ENCODE results near the gene TIAM2.
"Not testable (repeated sequence)": the region's sequence is repeated elsewhere in the genome, so short reads cannot be mapped to it uniquely, and the experiment has no call there.

TIAM2 gene

GRCh38 chr6:154995254-154996015, at the start of gene TIAM2:
Gene TIAM2 (plus strand): TSS chr6:154995315. CDS start chr6:155129224, 133,909 bp downstream.
- DNase-seq (ENCODE audit: low read depth in 4 of 4, low spot score in 1 of 4) = peak in 3 of 4 experiments; percentile 5 to 27 (median 6)

- DNase-seq (ENCODE audit: low read depth in 4 of 4, low spot score in 1 of 4) = no peak
Measured at GRCh38 chr6:154950979-154951344, 44.2 kb upstream of the TIAM2 start.

GRCh38 chr6:154951345-154952200, 43.5 kb upstream of the TIAM2 start:
- no peak for DNase-seq (ENCODE audit: low read depth in 4 of 4, low spot score in 1 of 4)

- DNase-seq (ENCODE audit: low read depth in 4 of 4, low spot score in 1 of 4) = no peak
Measured at GRCh38 chr6:154953644-154954043, 41.5 kb upstream of the TIAM2 start.

- DNase-seq (ENCODE audit: low read depth in 4 of 4, low spot score in 1 of 4) = no peak
Measured at GRCh38 chr6:154954347-154954746, 40.8 kb upstream of the TIAM2 start.

GRCh38 chr6:154956771-154957522, 38.2 kb upstream of the TIAM2 start:
- no peak for DNase-seq (ENCODE audit: low read depth in 4 of 4, low spot score in 1 of 4)

GRCh38 chr6:154958469-154958868, 36.6 kb upstream of the TIAM2 start:
- DNase-seq (ENCODE audit: low read depth in 4 of 4, low spot score in 1 of 4) = no peak

GRCh38 chr6:154960299-154960843, 34.7 kb upstream of the TIAM2 start:
- no peak for DNase-seq (ENCODE audit: low read depth in 4 of 4, low spot score in 1 of 4)

GRCh38 chr6:154960854-154961530, 34.1 kb upstream of the TIAM2 start:
- DNase-seq (ENCODE audit: low read depth in 4 of 4, low spot score in 1 of 4) = no peak

GRCh38 chr6:154962753-154963152, 32.4 kb upstream of the TIAM2 start:
- no peak for DNase-seq (ENCODE audit: low read depth in 4 of 4, low spot score in 1 of 4)

GRCh38 chr6:154966065-154966770, 28.9 kb upstream of the TIAM2 start:
- not testable (repeated sequence) for DNase-seq (ENCODE audit: low read depth in 4 of 4, low spot score in 1 of 4)

- no peak for DNase-seq (ENCODE audit: low read depth in 4 of 4, low spot score in 1 of 4)
Measured at GRCh38 chr6:154969796-154970195, 25.3 kb upstream of the TIAM2 start.

GRCh38 chr6:154974485-154975149, 20.5 kb upstream of the TIAM2 start:
- DNase-seq (ENCODE audit: low read depth in 4 of 4, low spot score in 1 of 4) = no peak

- DNase-seq (ENCODE audit: low read depth in 4 of 4, low spot score in 1 of 4) = no peak
Measured at GRCh38 chr6:154977588-154977987, 17.5 kb upstream of the TIAM2 start.

GRCh38 chr6:154980273-154981078, 14.6 kb upstream of the TIAM2 start:
- no peak for DNase-seq (ENCODE audit: low read depth in 4 of 4, low spot score in 1 of 4)

GRCh38 chr6:154981079-154981870, 13.8 kb upstream of the TIAM2 start:
- DNase-seq (ENCODE audit: low read depth in 4 of 4, low spot score in 1 of 4) = no peak

- no peak for DNase-seq (ENCODE audit: low read depth in 4 of 4, low spot score in 1 of 4)
Measured at GRCh38 chr6:154984146-154984545, 11.0 kb upstream of the TIAM2 start.

GRCh38 chr6:154986787-154987235, 8.3 kb upstream of the TIAM2 start:
- no peak for DNase-seq (ENCODE audit: low read depth in 4 of 4, low spot score in 1 of 4)

All from stimulated activated CD4-positive, alpha-beta T cell treated with anti-CD3 and anti-CD28 coated beads, Interleukin-1b, Interleukin-23, amount 100 ng/mL, for 24 hours (primary cell).